GM12874 (cell line): Measurements from ENCODE around the gene STMN3.

ENCODE experiments used
- CTCF ChIP-seq: IDR thresholded peaks from 2 replicates; pipeline ENCODE4 v1.5.1; 2011; ENCODE audit warnings: low read depth, mild to moderate bottlenecking, control low read depth, low read length, moderate library complexity; ENCODE audit not compliant: insufficient read depth

The STMN3 gene

DNA sequence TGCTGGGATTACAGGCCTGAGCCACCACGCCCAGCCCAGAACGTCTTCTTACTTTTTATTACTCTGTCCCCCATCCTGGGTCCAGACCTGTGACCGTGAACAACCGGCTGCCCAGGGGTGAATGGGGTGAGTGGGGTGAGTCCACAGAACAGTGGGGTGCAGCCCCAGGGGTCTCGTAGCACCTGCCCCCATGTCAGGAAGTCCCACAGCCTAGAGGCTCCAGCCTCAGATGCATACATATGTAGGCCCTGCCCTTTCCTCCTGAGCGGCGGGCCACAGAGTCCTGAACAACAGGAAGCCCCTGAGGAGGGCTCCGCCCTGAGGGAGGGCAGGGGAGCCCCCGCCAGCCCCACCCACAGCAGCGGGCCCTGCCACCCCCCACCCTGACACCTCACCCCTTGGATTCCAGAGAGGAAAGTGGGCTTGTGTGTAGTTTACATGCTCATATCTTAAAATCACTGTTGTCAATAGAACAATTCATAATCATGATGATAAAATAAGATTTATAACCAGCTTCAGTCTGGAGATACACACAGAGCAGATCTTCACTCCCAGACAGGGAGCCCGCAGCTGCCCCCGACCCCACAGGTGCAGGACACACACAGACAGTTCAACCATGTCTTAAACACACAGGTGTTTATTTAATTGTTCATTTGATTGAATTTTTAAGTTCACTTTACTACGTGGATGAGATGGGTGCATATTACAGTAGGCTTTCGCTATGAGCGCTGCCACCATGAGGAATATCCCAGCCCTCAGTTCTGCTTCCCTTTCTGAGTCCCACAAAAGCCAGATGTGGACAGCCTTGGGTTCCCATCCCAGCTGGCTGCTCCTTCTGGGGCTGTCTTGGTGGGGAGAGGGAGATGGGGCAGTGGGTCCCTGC, 13.9 kb downstream of the STMN3 start:
- TF ChIP-seq CTCF, result no peak

DNA sequence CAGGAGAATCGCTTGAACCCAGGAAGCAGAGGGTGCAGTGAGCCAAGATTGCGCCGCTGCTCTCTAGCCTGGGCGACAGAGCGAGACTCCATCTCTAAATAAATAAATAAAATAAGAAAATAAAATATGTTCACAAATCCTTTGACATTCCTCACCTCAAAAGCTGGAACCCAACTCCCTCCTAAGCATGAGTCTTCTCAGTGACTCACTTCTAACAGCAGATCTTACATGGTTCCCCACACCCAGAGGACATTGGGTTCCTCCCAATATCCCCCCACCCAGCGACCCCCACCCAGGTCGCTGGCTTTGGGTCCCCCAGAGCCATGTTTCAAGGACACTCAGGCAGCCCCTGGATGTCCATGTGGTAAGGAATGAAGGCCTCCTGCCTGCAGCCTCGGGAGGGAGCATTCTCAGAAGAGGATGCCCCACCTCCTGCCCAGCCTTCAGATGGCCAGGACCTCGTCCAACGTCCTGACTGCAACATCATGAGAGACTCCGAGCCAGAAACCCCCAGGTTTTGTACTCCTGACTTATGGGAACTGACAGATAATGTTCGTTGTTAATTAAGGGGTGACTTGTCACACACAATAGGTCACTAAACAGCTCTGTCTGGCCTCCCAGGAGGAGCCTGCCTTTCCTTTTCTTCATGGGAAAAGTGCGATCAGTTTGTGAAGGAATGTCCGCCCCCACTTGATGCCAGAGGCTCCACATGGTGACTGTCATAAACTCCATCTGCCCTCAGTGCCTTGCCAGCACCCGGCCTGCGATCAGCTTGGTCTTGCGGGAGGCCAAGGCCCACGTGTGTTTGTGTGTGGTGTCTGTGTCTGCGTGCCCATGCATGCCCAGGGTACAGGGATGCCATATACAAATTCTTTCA, 16.2 kb downstream of the STMN3 start:
- TF ChIP-seq CTCF, result no peak

- no peak for TF ChIP-seq CTCF
Measured at GRCh38 chr20:63635431-63636141, 17.6 kb downstream of the STMN3 start.

DNA sequence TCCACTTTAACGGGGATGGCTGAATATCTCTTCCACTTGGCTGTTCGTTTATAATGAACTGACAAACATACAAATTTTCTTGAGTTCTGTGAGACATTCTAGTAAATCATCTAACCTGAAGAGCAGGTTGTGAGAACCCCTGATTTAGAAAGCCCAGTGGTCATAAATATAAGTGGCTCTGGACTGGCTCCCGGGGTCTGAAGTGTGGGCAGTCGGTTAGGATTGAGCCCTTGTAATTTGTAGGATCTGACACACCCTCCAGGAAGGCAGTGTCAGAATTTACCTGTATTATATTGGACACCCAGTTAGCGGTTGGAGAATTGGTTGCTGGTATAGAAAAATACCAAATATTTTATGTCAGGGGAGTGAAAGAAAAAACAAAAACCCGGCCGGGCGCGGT, 19.5 kb downstream of the STMN3 start:
- TF ChIP-seq CTCF, result no peak

GRCh38 chr20:63628246-63628975, 24.8 kb downstream of the STMN3 start:
- no peak for TF ChIP-seq CTCF

DNA sequence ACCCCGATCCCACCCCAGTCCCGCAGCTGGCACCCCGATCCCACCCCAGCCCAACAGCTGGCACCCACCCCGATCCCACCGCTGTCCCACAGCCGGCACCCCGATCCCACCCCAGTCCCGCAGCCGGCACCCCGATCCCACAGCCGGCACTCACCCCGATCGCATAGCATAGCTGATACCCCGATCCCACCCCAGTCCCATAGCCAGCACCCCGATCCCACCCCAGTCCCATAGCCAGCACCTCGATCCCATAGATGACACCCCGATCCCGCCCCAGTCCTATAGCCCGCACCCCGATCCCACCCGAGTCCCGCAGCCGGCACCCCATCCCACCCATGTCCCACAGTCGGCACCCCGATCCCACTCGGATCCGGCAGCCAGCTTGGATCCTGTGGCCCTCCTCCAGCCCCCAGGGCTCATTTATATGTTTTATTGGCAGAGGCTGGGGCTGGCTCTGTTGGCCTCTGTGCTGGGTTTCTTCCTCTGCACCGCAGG, 25.4 kb downstream of the STMN3 start:
- TF ChIP-seq CTCF, result no peak
